ENCODE measurements around the gene COL28A1. TPM values are rescaled to one million over a fixed set of nuclear protein-coding genes. Genes with fewer than 3 reads are reported as not detected.

COL28A1 gene
- total and polyA plus RNA-seq, 2 of the 13 experiments (the other 11 are each of a cell fraction or from before 2014, with no cell fraction given) = 0.07 to 0.15 TPM

DNA sequence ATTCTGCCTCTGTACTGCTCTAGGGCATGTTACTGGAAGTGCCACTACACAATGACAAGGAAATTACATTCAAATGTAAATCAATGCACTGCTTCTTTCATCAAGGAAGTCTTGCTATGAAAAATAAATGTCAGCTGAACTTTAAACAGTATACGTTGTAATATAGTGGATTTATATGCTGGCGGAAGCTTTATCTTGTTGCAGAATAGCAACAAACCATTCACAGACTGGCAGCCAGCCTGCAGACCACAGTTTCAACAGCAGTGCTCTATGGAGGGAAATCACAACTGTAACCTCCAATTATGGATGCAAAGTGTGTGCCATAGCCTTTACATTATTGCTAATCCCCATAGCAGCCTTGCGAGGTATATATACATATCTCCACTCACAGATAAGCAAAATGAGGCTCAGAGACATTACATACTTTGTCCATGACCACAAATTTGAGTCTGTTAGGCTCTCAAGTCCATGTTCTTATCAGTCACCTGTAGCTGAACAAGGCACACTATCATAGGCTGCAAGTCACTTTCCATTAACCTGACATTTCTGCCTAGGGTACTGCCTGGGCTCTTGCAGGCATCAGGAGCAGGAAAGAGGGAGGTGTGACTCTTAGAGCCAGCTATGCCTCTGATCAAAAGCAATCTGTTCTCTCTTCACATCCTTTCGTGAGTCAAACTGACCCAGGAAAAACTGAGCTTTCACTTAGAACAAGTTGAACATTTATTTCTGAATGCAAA is 22.6 kb downstream of the COL28A1 start (continued):
- TF ChIP-seq NFE2 (CRISPR knock-in tag; IDR thresholded peaks at IDR 0.05) (no peak), ZNF607 (CRISPR knock-in tag; IDR thresholded peaks at IDR 0.05; ENCODE audit: borderline replicate concordance) (no peak), BCLAF1 (IDR thresholded peaks at IDR 0.05) (no peak), MXI1 (IDR thresholded peaks at IDR 0.05; ENCODE audit: borderline replicate concordance, low read depth, low read length) (no peak), ZNF629 (CRISPR knock-in tag; conservative IDR thresholded peaks at IDR 0.05) (no peak), TOPORS (CRISPR knock-in tag; IDR thresholded peaks at IDR 0.05) (no peak)
- TF ChIP-seq, protein P1, sequence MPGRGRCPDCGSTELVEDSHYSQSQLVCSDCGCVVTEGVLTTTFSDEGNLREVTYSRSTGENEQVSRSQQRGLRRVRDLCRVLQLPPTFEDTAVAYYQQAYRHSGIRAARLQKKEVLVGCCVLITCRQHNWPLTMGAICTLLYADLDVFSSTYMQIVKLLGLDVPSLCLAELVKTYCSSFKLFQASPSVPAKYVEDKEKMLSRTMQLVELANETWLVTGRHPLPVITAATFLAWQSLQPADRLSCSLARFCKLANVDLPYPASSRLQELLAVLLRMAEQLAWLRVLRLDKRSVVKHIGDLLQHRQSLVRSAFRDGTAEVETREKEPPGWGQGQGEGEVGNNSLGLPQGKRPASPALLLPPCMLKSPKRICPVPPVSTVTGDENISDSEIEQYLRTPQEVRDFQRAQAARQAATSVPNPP (CRISPR knock-in tag; IDR thresholded peaks at IDR 0.05) = no peak
- TF ChIP-seq, protein P2, sequence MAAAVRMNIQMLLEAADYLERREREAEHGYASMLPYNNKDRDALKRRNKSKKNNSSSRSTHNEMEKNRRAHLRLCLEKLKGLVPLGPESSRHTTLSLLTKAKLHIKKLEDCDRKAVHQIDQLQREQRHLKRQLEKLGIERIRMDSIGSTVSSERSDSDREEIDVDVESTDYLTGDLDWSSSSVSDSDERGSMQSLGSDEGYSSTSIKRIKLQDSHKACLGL (CRISPR knock-in tag; IDR thresholded peaks at IDR 0.05) = no peak
- TF ChIP-seq, protein P3, sequence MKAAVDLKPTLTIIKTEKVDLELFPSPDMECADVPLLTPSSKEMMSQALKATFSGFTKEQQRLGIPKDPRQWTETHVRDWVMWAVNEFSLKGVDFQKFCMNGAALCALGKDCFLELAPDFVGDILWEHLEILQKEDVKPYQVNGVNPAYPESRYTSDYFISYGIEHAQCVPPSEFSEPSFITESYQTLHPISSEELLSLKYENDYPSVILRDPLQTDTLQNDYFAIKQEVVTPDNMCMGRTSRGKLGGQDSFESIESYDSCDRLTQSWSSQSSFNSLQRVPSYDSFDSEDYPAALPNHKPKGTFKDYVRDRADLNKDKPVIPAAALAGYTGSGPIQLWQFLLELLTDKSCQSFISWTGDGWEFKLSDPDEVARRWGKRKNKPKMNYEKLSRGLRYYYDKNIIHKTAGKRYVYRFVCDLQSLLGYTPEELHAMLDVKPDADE (CRISPR knock-in tag; IDR thresholded peaks at IDR 0.05) = no peak

All from HepG2 (cell line).